ENCODE data around the gene PTGS1. TPM values are rescaled to one million over a fixed set of nuclear protein-coding genes. Genes with fewer than 3 reads are reported as not detected.

PTGS1 gene
- total RNA-seq, 4 donors from 2014 or later = 14.2 to 27.9 (median 20.2) TPM

- intact Hi-C loops (cut with DNase I; ENCODE audit: low total_unique reads) = no loop called here
- TF ChIP-seq CTCF (IDR thresholded peaks at IDR 0.05) = peak; percentile 91 to 98 (median 96)
- no peak for TF ChIP-seq POLR2A (IDR thresholded peaks at IDR 0.05)
- in situ Hi-C loops (cut with MboI; ENCODE audit: low pct_ligation_motif_present in 1 of 4, low pct_unique_long_range_greater_than_20kb in 1 of 4, low sequenced_read_pairs in 3 of 4) = loop anchor here in 3 of 4 donors (5.0 to 10.0 kb wide), 2 partner anchors 226 to 228 kb away; no protein-coding TSS in a partner anchor
- WGBS, 2 donors (ENCODE audit: low coverage in 1 of 2) = 37 to 71% methylated on average over 6 to 11 of the region's 11 CpGs
- H3K27me3 ChIP-seq = no peaks in the 10 kb centered on the region
- peak; percentile 85 for DNase-seq
- no peak overlapping the region for H3K27ac ChIP-seq
- no peaks in the 10 kb centered on the region for H3K9me3 ChIP-seq
- H3K4me1 ChIP-seq = peaks cover 8 to 21% (median 17%) of the 10 kb centered on the region in 4 donors
- no peak overlapping the region for H3K4me3 ChIP-seq
- H3K36me3 ChIP-seq = no peaks in the 10 kb centered on the region
These were observed 20.1 kb upstream of the PTGS1 start for GRCh38 chr9:122350577-122351355.

GRCh38 chr9:122354536-122355199 is 16.2 kb upstream of the PTGS1 start:
- H3K4me3 ChIP-seq = no peak overlapping the region
- H3K36me3 ChIP-seq = no peaks in the 10 kb centered on the region
- no peaks in the 10 kb centered on the region for H3K4me1 ChIP-seq
- no peak for TF ChIP-seq POLR2AphosphoS5 (IDR thresholded peaks at IDR 0.05)
- no peak for TF ChIP-seq POLR2A (IDR thresholded peaks at IDR 0.05)
- no peak for TF ChIP-seq EP300 (IDR thresholded peaks at IDR 0.05; ENCODE audit: low read depth)
- TF ChIP-seq CTCF (IDR thresholded peaks at IDR 0.05) = no peak
- in situ Hi-C loops (cut with MboI; ENCODE audit: low pct_ligation_motif_present in 1 of 4, low pct_unique_long_range_greater_than_20kb in 1 of 4, low sequenced_read_pairs in 3 of 4) (loop anchor here in 3 of 4 donors (5.0 to 10.0 kb wide), 2 partner anchors 230 to 232 kb away; no protein-coding TSS in a partner anchor), intact Hi-C loops (cut with DNase I; ENCODE audit: low total_unique reads) (no loop called here)
- DNase-seq = no peak
- WGBS, 2 donors (ENCODE audit: low coverage in 1 of 2) = 63 to 87% methylated on average over 4 to 8 of the region's 8 CpGs
- H3K27me3 ChIP-seq = no peaks in the 10 kb centered on the region
- H3K9me3 ChIP-seq = no peaks in the 10 kb centered on the region
- no peak overlapping the region for H3K27ac ChIP-seq

- Histone ChIP-seq H3K36me3 (no peaks in the 10 kb centered on the region), H3K9me3 (no peaks in the 10 kb centered on the region), H3K4me1 (no peaks in the 10 kb centered on the region), H3K4me3 (no peak overlapping the region), H3K27me3 (no peaks in the 10 kb centered on the region), H3K27ac (no peak overlapping the region)
- in situ Hi-C loops (cut with MboI; ENCODE audit: low pct_ligation_motif_present in 1 of 4, low pct_unique_long_range_greater_than_20kb in 1 of 4, low sequenced_read_pairs in 3 of 4) = loop anchor here in 1 of 4 donors (10.0 kb wide), 1 partner anchor 231 kb away; no protein-coding TSS in a partner anchor
- DNase-seq = no peak
- no peak for TF ChIP-seq POLR2AphosphoS5 (IDR thresholded peaks at IDR 0.05)
- TF ChIP-seq POLR2A (IDR thresholded peaks at IDR 0.05) = no peak
- TF ChIP-seq CTCF (IDR thresholded peaks at IDR 0.05) = no peak
- no peak for TF ChIP-seq EP300 (IDR thresholded peaks at IDR 0.05; ENCODE audit: low read depth)
- 87 to 90% methylated on average over 2 to 4 of the region's 4 CpGs for WGBS, 2 donors (ENCODE audit: low coverage in 1 of 2)
- intact Hi-C loops (cut with DNase I; ENCODE audit: low total_unique reads) = no loop called here
These were observed 15.4 kb upstream of the PTGS1 start for GRCh38 chr9:122355336-122355875.

GRCh38 chr9:122356627-122357026 is 14.2 kb upstream of the PTGS1 start:
- TF ChIP-seq EP300 (IDR thresholded peaks at IDR 0.05; ENCODE audit: low read depth) (no peak), CTCF (IDR thresholded peaks at IDR 0.05) (no peak), POLR2A (IDR thresholded peaks at IDR 0.05) (no peak), POLR2AphosphoS5 (IDR thresholded peaks at IDR 0.05) (no peak)
- H3K27me3 ChIP-seq = no peaks in the 10 kb centered on the region
- H3K27ac ChIP-seq = no peak overlapping the region
- H3K36me3 ChIP-seq = no peaks in the 10 kb centered on the region
- in situ Hi-C loops (cut with MboI; ENCODE audit: low pct_ligation_motif_present in 1 of 4, low pct_unique_long_range_greater_than_20kb in 1 of 4, low sequenced_read_pairs in 3 of 4) (loop anchor here in 1 of 4 donors (10.0 kb wide), 1 partner anchor 232 kb away; no protein-coding TSS in a partner anchor), intact Hi-C loops (cut with DNase I; ENCODE audit: low total_unique reads) (no loop called here)
- H3K4me3 ChIP-seq = no peak overlapping the region
- 65% methylated on average over 2 of the region's 2 CpGs; no CpG with 5 or more reads in 1 of the 2 donors for WGBS, 2 donors (ENCODE audit: low coverage in 1 of 2)
- H3K9me3 ChIP-seq = no peaks in the 10 kb centered on the region
- no peaks in the 10 kb centered on the region for H3K4me1 ChIP-seq
- no peak for DNase-seq
